HG02678 (cell line): Measurements from ENCODE around the gene RBMS3.
"Not testable (repeated sequence)": the region's sequence is repeated elsewhere in the genome, so short reads cannot be mapped to it uniquely, and the experiment has no call there.

Experiments
- ATAC-seq: cut with Tn5 transposase; IDR thresholded peaks from one replicate; pipeline ENCODE4 v1.9.1; 2021; ENCODE audit warnings: mild to moderate bottlenecking, moderate library complexity; ENCODE audit not compliant: unreplicated experiment

RBMS3 gene

DNA sequence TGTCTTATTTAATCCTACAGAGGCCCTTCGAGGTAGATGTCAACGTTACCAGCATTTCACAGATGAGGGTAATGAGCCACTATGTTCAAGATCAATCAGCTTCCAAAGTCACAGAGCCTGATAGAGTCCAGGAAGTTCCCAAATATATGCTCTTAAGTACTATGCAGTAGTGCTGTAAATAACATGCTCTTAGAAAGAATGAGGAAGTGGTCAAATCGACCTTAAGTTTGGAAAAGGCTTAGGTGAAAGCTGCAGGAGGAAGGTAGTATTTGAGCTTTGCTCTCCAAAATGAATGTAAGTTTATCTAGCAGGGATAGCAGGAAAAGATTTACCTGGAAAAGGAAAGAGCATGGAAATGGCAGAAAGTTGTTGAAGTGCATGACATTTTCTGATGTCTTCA, 234.0 kb downstream of the RBMS3 start:
- ATAC-seq: no peak

GRCh38 chr3:29515451-29515850, 234.6 kb downstream of the RBMS3 start:
- ATAC-seq: no peak

DNA sequence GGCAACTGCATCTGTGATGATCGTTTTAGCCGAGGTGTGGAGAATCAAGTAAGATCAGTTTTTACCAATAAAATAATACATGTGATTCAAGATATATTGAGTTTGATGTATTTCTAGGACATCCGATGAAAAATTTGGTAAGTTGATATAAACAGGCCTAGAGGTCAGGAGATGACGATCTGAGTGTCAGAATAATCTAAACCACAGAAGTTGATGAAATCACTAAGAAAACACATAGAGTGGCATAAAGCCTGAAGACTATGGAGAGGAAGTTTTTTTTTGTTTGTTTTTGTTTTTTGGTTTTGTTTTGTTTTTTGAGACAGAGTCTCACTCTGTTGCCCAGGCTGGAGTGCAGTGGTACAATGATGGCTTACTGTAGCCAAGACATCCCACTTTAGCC, 235.3 kb downstream of the RBMS3 start:
- no peak for ATAC-seq

- ATAC-seq: no peak
Measured at GRCh38 chr3:29520764-29521163, 239.9 kb downstream of the RBMS3 start.

DNA sequence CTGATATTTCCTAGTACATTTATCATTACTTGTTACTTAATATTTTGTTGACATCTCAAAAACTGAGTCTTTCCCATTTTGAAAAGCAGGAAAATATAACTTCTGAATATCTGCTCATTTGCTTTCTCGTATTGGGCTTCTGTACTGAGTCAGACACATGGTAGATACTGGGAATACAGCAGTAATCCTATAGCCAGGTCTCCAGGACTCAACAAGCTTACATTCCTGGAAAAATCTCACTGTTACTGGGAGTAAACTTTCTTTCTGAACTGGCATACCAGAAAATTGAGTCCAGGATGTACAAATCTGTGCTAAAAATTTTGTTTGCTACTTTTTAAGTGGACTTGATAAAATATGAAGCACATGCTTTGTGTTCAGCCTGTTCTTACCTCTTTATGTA, 240.4 kb downstream of the RBMS3 start:
- ATAC-seq: no peak

DNA sequence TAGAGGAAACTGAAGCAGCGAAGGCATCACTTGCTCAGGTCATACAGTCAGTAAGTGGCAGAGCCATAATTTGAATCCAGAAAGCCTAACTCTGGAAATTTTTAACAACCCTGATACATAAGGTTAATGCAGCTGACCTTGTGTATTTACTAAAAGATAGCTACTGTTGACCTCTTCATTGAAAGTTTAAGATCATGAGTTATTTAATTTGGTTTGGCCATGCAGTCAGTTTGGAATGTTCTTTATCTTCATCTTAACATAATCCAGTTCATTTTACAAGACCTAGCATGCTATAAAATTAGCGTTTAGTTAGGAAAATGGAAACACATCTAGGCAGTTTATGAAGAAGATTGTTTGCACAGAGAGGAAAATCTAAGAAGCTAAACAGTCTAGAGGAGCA, 240.9 kb downstream of the RBMS3 start:
- ATAC-seq: no peak

DNA sequence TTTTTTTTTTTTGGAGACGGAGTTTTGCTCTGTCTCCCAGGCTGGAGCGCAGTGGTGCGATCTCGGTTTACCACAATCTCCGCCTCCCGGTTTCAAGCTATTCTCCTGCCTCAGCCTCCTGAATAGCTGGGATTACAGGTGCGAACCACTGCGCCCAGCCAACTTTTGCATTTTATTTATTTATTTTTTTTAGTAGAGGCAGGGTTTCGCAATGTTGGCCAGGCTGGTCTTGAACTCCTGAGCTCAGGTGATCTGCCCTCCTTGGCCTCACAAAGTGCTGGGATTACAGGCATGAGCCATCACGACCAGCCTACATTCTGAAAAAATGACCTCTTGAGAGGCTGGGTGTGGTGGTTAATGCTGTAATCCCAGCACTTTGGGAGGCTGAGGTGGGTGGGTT, 243.6 kb downstream of the RBMS3 start:
- ATAC-seq: not testable (repeated sequence)

GRCh38 chr3:29525254-29525881, 244.5 kb downstream of the RBMS3 start:
- ATAC-seq: no peak

DNA sequence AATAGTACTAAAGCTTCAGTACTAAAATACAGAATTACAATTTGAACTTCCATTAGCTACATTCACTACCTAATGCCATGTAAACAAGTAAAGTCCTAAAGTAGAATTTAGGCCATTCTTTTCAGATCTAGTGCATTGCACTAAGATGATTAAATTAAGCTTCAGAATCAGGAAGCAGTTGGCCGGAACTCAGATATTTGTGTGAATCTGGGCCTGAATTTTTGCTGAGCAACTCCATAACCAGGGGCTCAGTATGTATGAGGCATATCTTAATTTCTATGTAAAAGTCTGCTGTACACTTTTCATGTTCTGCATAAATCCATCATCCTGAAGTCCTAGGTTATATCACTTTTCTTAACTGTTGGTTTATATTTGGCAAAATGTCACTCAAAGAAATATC, 246.4 kb downstream of the RBMS3 start:
- no peak for ATAC-seq

- ATAC-seq: no peak
Measured at GRCh38 chr3:29531644-29532043, 250.8 kb downstream of the RBMS3 start.

GRCh38 chr3:29532473-29532872, 251.6 kb downstream of the RBMS3 start:
- no peak for ATAC-seq

DNA sequence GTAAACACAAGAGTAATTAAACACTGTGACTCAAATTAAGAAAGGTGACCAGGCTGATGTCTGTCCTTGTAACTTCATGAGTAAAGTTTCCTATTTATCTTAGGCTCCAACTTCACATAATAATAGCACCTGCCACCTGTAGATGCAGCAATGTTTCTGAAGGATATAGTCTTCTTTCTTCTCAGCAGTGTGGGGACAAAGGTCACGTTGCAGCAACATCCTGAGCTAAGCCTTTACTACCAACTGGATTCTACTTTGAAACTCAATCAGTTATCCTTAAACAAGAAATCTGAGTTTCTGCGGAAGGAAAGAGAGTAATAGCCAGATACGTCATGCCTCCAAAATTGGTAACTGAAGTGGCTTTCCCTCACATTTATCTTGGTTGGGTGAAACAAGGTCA, 253.1 kb downstream of the RBMS3 start:
- no peak for ATAC-seq

- ATAC-seq: no peak
Measured at GRCh38 chr3:29536016-29536758, 255.3 kb downstream of the RBMS3 start.

DNA sequence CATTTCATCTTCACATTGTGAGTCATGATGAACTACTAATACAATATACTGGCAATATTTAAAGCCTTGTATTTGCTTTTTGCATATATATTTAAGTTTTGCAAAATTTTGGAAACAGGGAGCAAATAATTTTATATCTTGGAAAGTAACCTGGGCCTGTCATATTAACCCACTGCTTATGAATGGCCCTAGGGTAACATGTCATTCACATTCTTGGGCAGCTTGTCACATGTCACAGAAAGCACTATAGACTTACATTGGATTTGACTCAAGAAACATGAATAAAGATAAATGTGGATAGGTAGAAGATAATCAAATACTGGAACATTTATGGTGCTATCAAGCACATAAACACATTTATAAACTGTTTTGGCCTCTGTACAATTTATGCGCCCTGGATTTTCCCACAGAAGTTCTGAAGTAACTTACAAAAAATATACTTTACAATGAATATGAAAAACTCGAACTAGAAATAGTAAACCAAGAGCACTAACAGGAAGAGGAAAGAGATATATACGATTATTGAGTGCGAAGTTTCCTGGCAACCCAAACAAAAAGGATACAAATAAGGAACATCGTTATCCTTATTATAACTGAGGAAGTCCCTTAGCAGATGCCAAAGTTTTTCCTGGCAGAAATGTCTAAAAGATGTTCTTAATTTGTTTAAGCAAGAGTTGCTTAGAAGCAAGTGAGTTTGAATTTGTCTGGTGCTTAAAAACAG, 257.2 kb downstream of the RBMS3 start:
- ATAC-seq: no peak

DNA sequence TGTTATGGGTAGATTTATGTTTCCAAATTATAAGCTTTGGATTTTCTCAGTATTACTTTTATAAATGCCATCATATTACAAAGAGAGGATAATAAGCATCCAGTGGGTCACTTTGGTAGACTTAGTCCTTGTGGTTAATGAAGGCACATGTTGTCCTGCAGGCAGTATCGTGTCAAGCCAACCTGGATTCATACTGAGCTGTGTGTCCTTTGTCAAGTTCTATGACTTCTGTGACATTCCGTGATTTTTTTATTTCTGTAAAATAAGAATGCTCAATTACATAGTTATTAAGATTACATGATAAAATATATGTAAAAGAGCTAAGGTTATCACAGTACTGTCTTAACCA, 257.7 kb downstream of the RBMS3 start:
- ATAC-seq: no peak

- no peak for ATAC-seq
Measured at GRCh38 chr3:29540544-29540943, 259.7 kb downstream of the RBMS3 start.

GRCh38 chr3:29544701-29545363, 264.0 kb downstream of the RBMS3 start:
- no peak for ATAC-seq

- no peak for ATAC-seq
Measured at GRCh38 chr3:29545615-29546014, 264.7 kb downstream of the RBMS3 start.

GRCh38 chr3:29552051-29552450, 271.2 kb downstream of the RBMS3 start:
- ATAC-seq: no peak

GRCh38 chr3:29554566-29554965, 273.7 kb downstream of the RBMS3 start:
- no peak for ATAC-seq

DNA sequence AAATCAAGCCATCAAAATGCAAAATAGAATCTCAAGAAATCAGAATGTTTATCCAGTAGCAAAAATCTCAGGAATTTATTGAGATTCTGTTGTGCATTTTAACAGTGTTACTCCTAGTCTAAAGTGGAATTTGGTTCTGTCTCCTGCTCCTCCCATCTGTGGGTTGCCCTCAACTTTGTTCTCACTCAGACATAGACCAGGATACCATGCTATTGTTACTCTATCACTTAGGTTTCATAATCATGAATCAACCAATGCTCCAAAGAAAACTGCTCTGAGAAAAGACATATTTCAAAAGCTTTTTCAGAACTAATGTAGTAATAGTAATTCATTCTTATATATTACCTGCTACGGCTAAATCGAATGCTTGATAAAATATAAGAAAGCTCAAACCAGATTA, 274.7 kb downstream of the RBMS3 start:
- no peak for ATAC-seq

DNA sequence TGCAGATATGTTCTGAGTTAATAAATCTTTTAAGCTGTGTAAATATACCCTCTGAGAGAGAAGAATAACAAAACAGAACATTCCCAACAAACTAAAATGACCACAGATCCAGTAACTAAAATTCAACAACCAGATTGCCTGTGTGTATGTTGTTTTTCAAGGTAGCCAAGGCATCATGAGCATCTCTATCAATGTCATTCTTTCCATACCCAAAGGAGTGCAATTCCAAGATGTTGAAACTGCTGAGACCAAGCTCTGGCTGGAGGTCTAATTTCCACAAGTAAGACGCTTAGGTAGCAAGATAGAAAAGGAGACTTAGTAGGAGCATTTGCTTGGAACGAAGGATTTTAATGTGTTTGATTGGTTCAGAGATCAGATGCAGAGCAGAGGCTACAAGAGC, 276.3 kb downstream of the RBMS3 start:
- no peak for ATAC-seq
